Thyroid gland (tissue), 4 donors: ENCODE data around the gene VSTM4.

ENCODE experiments used
- POLR2A ChIP-seq, 2 donors: fragments of 450-650 bp; IDR thresholded peaks; one replicate each; pipeline ENCODE4 v1.6.1; 2017; ENCODE audit warnings: antibody characterized with exemption in 2 of 2, mild to moderate bottlenecking in 2 of 2, moderate library complexity in 1 of 2
- TF ChIP-seq, protein P1 (sequence below), 6 experiments: fragments of 200-600 bp in 3 of 6; fragments of 450-650 bp in 3 of 6; sonication (generic) in 3 of 6; IDR thresholded peaks; one replicate each; pipeline ENCODE4 v1.5.1; 2016 to 2019; ENCODE audit warnings: antibody characterized with exemption in 6 of 6, mild to moderate bottlenecking in 2 of 6, inconsistent platforms in 1 of 6, moderate library complexity in 1 of 6

- TF ChIP-seq, protein P1, sequence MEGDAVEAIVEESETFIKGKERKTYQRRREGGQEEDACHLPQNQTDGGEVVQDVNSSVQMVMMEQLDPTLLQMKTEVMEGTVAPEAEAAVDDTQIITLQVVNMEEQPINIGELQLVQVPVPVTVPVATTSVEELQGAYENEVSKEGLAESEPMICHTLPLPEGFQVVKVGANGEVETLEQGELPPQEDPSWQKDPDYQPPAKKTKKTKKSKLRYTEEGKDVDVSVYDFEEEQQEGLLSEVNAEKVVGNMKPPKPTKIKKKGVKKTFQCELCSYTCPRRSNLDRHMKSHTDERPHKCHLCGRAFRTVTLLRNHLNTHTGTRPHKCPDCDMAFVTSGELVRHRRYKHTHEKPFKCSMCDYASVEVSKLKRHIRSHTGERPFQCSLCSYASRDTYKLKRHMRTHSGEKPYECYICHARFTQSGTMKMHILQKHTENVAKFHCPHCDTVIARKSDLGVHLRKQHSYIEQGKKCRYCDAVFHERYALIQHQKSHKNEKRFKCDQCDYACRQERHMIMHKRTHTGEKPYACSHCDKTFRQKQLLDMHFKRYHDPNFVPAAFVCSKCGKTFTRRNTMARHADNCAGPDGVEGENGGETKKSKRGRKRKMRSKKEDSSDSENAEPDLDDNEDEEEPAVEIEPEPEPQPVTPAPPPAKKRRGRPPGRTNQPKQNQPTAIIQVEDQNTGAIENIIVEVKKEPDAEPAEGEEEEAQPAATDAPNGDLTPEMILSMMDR (IDR thresholded peaks at IDR 0.05), result no peak
- TF ChIP-seq POLR2A (IDR thresholded peaks at IDR 0.05), result no peak
These were observed 14.1 kb upstream of the VSTM4 start for GRCh38 chr10:49129376-49129775.
